GM04504 (cell line): ENCODE results near the gene CENPC.
A peak's percentile ranks its signal among the peaks of the same experiment; 100 is the strongest.
"Not testable (repeated sequence)": the region's sequence is repeated elsewhere in the genome, so short reads cannot be mapped to it uniquely, and the experiment has no call there.

ENCODE experiments used
- DNase-seq: peaks from one replicate; pipeline ENCODE4 v3.0.0-alpha.2; 2012; ENCODE audit warnings: low read depth

The CENPC gene

DNA sequence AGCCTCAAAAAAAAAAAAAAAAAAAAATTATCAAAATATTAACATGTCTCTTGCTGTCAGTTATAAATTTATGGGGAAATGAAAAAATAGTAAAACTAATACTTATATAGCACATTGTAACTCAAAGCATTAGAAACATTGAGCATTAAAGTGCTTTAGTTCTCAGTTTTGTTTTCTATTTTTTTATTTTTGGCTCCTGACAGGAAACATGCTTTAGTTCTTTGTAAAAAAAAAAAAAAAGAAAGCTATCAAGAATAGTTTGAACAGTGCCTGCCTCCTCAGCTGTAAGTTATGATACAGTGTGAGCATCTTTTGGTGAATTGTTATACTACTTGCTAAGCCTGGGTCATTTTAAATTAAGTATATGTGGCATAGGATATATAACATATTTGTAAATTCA, 5.1 kb upstream of the CENPC start:
- no peak for DNase-seq

DNA sequence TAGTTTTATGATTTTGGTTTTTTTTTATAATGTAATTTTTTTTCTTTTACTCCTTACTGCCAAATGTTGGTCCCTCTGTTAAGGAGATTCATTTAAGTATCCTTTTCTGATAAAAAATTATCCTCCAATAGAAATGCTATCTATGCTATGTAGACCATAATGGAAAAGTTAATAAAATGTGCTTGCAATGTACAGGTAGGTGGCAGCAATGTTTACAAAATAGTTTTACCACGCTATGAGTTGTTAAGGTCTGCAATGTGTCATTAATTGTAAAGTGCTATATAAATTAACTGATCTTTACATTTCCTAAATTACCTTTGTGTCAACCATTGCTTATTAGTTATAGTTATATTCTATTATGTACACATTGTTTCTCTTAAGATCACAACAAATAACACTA, 3.8 kb upstream of the CENPC start:
- no peak for DNase-seq

DNA sequence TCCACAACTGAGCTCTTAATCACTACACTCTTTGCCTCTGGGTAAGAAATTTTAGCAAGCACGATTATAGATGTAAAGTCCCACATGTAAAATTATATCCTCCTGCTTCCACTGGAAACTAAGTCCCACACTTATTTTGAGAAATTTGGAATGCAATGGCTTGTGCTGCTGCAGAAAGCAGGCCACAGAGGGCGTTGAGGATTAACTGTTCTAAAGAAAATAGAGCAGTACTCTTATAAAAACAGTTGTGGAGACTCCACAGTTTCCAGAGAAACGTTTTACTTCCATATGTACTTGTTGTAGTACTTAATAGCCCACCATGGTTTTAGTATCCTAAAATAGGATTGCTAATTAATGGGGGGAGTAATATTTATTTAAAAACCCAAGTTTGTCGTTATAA, 1.7 kb upstream of the CENPC start:
- DNase-seq, result no peak

DNA sequence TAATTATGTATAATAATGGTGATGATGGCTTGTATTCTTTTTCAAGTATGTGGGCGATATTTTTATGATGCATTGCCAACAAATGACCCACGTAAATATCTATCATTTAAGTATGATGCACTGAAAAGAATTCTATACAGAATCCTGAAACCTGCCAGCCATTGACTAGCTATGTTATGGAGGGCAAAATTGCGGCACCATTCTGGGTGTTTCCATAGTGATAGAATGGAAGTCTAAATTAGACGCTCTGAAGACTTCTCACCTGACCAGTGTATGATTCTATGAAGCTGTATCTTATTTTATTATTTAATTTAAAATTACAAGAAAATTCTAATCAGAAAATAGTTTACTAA, 677 bp upstream of the CENPC start:
- DNase-seq, result no peak

DNA sequence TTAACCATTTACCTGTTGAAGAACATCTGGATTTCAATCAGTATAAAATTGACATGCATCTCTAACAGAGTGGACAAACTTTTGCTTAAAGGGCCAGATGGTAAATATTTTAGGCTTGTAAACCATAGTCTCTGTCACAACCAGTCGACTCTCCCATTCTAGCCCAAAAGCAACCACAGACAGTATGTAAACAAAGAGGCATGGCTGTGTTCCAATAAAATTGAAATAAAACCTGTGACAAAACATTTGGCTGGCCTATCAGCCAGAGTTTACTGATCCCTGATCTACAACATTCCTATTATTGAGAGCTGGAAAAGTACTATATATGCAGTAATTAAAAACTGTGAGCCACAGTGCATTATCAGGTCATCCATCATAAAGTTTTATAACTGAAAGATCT, 3.2 kb downstream of the CENPC start:
- DNase-seq, result no peak

DNA sequence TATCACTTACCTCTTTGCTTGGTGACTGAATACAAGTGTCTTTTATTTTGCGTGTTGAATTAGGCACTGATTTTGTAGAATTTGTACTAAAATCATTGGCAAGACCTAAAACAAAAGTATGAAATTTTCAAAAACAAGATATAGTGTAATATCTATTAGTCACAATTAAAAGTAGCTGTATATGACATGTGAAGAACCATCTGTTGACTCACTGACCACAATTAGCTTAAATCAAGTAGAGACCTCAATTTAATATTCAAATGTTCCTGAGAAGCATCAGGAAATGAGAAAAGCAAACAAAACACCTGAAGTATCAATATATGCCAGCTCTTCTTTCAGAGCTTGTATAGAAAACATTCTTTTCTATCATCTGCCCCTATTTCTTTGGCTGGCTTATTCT, 5.5 kb downstream of the CENPC start:
- DNase-seq, result no peak

DNA sequence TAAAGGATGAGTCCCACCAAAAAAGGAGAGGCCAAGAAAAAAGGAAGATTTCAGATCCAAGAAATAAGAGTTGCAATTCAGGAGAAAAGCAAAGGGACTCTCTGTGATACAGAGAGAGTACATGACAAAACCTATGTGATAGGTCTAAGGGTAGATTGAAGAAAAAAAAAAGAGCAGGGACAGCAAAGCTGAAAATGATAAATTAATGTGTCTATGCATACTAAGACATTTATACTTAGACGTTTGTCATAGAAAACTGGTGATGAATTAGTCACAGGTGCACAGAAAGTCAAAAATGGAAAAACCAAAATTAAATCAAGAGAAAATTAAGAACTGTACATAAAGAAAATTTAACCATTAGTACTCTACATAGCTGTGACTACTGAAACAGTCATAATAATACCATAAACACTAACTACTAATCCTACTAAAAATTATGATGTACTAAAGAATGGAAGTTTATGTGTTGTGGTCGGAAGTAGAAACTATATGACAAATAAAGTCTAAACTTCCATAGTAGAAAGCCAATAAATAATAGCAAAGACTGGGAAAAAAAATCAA, 9.9 kb downstream of the CENPC start:
- no peak for DNase-seq

DNA sequence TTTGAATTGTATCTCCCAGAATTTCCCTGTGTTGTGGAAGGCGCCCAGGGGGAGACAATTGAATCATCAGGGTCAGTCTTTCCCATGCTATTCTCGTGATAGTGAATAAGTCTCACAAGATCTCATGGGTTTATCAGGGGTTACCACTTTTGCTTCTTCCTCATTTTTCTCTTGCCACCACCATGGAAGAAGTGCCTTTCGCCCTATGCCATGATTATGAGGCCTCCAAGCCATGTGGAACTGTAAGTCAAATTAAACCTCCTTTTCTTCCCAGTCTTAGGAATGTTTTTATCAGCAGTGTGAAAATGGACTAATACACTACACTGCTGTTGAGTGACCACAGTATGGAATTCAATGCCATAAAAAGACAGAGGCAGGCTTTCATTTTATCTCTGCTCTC, 12.2 kb downstream of the CENPC start:
- DNase-seq, result no peak

DNA sequence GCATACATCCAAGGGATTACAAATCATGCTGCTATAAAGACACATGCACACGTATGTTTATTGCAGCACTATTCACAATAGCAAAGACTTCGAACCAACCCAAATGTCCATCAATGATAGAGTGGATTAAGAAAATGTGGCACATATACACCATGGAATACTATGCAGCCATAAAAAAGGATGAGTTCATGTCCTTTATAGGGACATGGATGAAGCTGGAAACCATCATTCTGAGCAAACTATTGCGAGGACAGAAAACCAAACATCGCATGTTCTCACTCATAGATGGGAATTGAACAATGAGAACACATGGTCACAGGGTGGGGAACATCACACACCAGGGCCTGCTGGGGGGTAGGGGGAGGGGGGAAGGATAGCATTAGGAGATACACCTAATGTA, 12.9 kb downstream of the CENPC start:
- not testable (repeated sequence) for DNase-seq

DNA sequence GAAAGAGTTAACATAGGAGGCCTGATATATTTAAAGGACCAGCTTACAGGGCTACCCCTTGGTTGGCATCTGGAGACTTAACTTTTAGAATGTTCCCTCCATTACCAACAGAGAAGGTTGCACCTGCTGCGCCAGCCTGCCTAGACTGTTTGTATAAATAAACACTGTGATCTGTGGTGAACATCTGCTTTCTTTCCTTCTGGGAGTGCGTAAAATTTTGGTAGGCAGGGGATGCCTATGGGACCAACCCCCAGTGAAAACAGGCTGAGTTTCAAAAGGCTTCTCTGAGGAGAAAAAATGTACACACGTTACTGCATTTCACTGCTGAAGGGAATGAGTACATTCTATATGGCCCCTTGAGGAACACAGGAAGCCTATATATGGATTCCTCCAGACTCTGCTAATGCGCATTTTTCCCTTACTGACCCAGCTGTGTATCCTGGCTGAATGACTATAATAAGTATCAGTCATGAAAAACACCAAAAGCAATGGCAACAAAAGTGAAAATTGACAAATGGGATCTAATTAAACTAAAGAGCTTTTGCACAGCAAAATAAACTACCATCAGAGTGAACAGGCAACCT, 13.8 kb downstream of the CENPC start:
- DNase-seq, result no peak

DNA sequence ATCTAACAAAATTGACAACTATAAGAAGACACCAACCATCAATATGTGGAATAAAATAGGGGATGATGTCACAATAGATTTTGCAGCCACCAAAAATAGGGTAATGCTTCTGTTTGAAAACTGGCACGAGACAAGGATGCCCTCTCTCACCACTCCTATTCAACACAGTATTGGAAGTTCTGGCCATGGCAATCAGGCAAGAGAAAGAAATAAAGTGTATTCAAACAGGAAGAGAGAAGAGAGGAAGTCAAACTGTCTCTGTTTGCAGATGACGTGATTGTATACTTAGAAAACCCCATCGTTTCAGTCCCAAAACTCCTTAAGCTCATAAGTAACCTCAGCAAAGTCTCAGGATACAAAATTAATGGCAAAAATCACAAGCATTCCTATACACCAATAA, 21.2 kb downstream of the CENPC start:
- not testable (repeated sequence) for DNase-seq

DNA sequence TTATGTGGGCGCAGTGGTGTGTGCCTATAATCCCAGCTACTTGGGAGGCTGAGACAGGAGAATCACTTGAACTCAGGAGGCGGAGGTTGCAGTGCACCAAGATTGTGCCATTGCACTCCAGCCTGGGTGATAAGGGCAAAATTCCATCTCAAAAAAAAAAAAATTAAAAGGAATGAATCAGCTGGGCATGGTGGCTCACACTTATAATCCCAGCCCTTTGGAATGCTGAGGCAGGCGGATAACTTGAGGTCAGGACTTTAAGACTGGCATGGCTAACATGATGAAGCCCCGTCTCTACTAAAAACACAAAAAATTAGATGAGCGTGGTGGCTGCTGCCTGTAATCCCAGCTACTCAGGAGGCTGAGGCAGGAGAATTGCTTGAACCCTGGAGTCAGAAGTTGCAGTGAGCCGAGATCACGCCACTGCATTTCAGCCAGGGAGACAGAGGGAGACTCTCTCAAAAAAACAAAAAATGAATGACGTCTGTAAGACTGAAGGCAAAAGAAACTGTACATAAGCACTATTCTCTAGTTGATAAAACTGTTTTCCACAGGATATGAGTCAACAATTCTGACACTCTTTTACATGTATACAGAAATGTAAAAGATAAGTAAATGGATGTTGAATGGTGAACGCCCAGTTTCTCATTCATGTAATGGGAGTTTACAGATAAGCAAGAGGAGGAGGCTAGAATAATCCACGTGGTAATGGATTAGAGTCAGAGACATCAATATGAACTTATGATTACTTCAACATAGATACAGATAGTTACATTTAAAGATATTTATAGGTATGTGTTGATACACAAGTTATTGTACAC, 22.2 kb downstream of the CENPC start:
- no peak for DNase-seq

DNA sequence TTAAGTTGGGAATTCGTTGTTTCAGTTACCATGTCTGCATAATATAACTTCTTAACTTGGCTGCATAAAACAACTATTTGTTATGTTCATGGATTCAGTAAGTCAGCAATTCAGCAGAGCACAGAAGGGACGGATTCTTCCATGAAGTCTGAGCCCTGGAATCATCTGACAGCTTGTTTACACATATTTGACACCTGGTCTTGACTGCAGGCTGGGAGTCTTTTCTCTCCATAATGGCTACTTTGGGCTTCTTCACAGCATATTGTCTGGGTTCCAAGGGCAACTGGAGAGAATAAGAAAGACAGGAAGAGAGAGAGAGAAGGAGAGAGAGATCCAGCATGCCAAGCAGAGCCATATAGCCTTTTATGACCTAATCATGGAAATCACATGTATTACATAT, 23.1 kb downstream of the CENPC start:
- DNase-seq, result no peak

DNA sequence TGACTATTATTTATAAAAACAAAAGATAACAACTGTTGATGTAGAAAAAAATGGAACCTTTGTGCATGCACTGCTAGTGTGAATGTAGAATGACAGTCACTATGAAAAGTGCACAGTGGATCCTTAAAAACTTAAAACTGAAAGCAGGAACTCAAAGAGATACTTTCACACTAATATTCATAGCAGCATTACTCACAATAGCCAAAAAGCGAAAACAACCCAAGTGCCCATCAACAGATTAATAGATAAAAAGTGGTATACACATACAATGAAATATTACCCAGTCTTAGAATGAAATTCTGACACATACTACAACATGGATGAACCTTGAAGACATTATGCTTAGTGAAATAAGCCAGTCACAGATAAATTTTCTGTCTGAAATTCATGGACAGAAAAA, 23.8 kb downstream of the CENPC start:
- DNase-seq, result no peak

DNA sequence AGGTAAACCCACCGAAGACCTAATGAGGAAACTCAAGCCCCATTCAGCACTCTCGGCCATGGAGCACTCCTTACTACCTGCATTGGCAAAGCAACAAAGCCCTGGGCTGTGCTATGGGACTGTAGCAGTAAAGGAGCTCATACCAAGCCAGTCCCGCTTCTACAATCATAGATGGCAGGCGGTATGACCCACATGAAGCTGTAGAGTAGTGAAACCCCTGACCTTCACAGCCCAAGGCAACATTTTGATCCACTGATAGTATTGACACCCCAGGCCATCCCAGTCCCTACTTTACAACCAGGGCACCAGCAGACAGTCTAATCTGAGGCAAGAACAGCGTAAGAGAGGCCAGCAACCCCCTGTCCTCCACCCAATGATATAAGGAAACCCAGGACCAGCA, 25.2 kb downstream of the CENPC start:
- no peak for DNase-seq

DNA sequence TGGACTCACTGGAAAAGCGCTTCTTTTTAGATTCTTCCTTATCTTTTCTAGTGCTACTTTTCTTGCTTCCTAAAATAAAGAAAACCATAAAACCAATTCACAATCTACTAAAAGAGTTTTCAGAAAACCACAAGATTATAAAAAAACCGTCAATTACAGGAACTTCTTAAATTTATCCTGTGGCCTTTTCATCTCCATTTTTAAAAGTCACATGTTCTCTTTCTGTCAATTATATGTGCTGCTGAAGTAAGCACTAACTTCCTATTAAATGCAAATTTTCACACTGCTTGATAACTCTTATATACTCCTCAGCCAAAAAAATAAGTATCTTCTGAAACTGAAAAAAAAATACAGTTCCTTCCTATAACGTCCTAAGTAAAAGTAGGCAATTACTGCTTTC, 32.8 kb downstream of the CENPC start:
- no peak for DNase-seq

DNA sequence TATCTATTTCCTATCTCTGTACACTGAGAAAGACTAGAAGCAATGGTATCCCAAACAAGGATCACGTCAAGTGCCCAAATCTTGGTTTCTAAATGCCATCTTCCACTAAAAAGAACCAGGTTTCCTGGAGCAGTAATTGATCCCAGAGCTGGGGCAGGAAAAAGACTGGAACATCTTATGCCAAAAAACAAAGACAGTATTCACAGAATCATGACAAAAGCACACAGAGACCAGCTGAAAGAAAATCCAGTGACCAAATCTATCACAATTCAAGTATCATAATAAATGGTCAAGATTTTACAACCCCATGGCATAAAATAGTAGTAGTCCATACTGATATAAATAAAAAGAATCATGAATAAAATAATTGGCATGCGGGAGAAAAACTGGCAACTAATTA, 44.9 kb downstream of the CENPC start:
- no peak for DNase-seq

DNA sequence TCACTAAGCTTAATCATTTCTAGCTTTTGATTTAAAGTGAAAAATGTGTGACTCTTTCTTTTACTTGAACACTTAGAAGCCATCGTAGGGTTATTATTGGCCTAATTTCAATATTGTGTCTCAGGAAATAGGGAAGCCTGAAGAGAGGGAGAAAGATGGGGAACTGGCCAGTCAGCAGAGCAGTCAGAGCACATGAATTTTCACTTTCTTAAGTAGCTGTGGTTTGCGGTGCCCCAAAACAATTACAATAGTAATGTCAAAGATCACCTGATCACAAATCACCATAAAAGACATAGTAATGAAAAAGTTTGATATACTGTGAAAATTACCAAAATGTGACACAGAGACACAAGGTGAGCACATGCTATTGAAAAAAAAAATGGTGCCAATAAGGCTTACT, 45.5 kb downstream of the CENPC start:
- no peak for DNase-seq

DNA sequence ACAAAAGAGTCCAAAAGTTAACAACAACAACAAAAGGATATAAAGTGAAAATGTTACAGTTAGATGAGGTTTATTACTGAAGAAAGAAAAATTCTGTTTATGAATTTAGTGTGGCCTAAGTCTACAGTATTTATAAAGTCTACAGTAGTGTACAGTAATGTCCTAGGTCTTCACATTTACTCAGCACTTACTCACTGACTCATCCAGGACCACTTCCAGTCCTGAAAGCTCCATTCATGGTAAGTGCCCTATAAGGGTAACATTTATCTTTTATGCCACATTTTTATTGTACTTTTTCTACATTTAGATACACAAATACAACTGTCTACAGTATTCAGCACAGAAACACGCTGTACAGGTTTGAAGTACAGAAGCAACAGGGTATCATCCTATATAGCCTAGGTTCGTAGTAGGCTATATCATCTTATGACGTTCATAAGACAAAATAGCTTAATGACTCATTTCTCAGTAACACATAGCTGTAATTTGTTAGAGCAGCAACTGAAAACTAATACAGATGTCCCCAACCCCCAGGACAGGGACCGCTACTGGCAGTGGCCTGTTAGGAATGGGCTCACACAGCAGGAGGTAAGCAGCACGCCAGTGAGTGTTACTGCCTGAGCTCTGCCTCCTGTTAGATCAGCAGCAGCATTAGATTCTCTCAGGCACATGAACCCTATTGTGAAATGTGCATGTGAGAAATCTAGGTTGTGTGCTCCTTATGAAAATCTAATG, 61.3 kb downstream of the CENPC start:
- peak; percentile 3 for DNase-seq

DNA sequence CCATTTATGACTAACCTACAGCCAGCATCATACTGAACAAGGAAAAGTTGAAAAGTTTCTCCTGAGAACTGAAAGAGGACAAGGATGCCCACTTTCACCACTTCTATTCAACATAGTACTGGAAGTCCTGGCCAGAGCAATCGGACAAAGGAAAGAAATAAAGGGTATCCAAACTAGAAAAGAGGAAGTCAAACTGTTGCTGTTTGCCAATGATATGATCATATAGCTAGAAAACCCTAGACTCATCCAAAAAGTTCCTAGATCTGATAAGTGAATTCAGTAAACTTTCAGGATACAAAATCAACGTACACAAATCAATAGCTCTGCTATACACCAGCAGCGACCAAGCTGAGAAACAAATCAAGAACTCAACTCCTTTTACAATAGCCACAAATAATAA, 64.5 kb downstream of the CENPC start:
- DNase-seq, result no peak

DNA sequence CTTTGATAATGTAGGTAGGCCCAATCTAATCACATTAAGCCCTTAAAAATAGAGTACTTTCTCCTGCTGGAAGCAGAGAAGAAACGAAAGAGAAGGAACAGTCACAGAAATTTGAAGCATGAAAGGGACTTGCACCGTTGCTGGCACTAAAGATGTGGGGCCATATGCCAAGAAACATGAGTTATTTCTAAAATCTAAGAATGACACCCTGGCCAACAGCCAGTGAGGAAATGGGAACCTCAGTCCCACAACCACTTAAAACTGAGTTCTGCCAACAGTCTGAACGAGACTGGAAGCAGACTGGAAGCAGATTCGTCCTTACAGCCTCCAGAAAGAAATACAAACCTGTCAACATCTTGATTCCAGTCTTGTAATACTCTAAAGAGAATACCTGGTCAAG, 70.1 kb downstream of the CENPC start:
- DNase-seq, result no peak

DNA sequence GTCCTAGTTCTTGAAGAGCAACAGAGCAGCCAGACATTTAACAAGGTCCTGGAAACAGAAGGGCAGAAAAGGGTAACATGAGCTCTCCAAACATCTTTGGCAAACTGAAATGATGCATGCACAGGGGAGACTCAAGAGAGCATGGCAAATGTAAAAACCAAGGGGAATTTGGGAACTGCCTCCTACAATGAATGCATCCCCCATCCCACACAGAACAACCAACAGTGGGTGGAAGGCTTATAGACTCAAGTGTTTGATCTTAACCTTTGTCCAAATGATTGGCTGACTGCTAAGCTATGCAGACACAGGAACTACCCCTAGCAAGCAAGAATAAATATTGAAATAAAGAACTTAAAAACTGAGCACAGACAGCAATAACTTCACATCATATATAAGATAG, 74.4 kb downstream of the CENPC start:
- no peak for DNase-seq

DNA sequence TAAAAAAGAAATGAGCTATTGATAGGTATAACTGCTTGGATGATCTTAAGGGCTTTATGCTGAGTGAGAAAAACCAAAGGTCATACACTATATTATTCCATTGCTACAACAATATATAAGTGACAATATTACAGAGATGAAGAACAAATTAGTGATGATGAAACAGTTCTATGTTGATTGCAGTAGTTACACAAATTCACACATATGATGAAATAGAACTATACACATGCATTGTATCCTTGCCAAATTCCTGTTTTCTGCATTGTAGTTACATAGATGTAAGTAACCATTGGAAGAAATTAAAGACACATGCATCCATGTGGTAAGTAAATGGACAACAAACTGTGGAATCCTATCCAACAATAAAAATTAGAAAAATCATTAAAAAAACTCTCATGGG, 76.5 kb downstream of the CENPC start:
- DNase-seq, result no peak
